HG02763 (cell line): ENCODE results near the gene TERF2IP.

Experiments used
- ATAC-seq: cut with Tn5 transposase; IDR thresholded peaks from one replicate; pipeline ENCODE4 v1.9.1; 2021; ENCODE audit warnings: mild to moderate bottlenecking, moderate library complexity; ENCODE audit not compliant: unreplicated experiment

Gene TERF2IP

GRCh38 chr16:75635036-75635435 is 12.5 kb upstream of the TERF2IP start:
- ATAC-seq, result no peak

GRCh38 chr16:75640598-75640997 is 7.0 kb upstream of the TERF2IP start:
- no peak for ATAC-seq

GRCh38 chr16:75644240-75645012 is 3.1 kb upstream of the TERF2IP start:
- no peak for ATAC-seq

- peak; percentile 18 for ATAC-seq
Observed at GRCh38 chr16:75647112-75647491, 471 bp upstream of the TERF2IP start.

- ATAC-seq, result peak; percentile 28
Observed at GRCh38 chr16:75648265-75649076, 898 bp downstream of the TERF2IP start.

- ATAC-seq, result no peak
Observed at GRCh38 chr16:75653922-75654321, 6.3 kb downstream of the TERF2IP start.

GRCh38 chr16:75658175-75658574 is 10.6 kb downstream of the TERF2IP start:
- ATAC-seq, result no peak

GRCh38 chr16:75660321-75660720 is 12.7 kb downstream of the TERF2IP start:
- ATAC-seq, result no peak

- ATAC-seq, result no peak
Observed at GRCh38 chr16:75660726-75661302, 13.2 kb downstream of the TERF2IP start.

- ATAC-seq, result no peak
Observed at GRCh38 chr16:75667503-75667902, 19.9 kb downstream of the TERF2IP start.

GRCh38 chr16:75676909-75677308 is 29.3 kb downstream of the TERF2IP start, which contains the start of gene CPHXL2:
Gene CPHXL2 (minus strand): TSS chr16:75677009. CDS start chr16:75676999, 10 bp downstream.
- no peak for ATAC-seq

GRCh38 chr16:75679366-75679765 is 31.8 kb downstream of the TERF2IP start:
- no peak for ATAC-seq

- ATAC-seq, result no peak
Observed at GRCh38 chr16:75682308-75682707, 34.7 kb downstream of the TERF2IP start.

- no peak for ATAC-seq
Observed at GRCh38 chr16:75687361-75687760, 39.8 kb downstream of the TERF2IP start.

- no peak for ATAC-seq
Observed at GRCh38 chr16:75695708-75696107, 48.1 kb downstream of the TERF2IP start.

GRCh38 chr16:75697571-75697970 is 50.0 kb downstream of the TERF2IP start:
- ATAC-seq, result no peak

GRCh38 chr16:75701361-75701760 is 53.8 kb downstream of the TERF2IP start, which contains the start of gene DUXB:
Gene DUXB (minus strand): TSS chr16:75701461. CDS start chr16:75701418, 43 bp downstream.
- ATAC-seq, result no peak

GRCh38 chr16:75702242-75702641 is 54.7 kb downstream of the TERF2IP start:
- ATAC-seq, result no peak

- no peak for ATAC-seq
Observed at GRCh38 chr16:75703306-75703705, 55.7 kb downstream of the TERF2IP start.
